NOMO-1 (cell line): ENCODE data around the gene NEK9.
"Not testable (repeated sequence)": the region's sequence is repeated elsewhere in the genome, so short reads cannot be mapped to it uniquely, and the experiment has no call there.

Experiments
- DNase-seq, 2 experiments: peaks; one replicate each; lab custom pipeline; 2025; ENCODE audit not compliant: unreplicated experiment in 2 of 2; lab: John Stamatoyannopoulos, UW

NEK9 gene

DNA sequence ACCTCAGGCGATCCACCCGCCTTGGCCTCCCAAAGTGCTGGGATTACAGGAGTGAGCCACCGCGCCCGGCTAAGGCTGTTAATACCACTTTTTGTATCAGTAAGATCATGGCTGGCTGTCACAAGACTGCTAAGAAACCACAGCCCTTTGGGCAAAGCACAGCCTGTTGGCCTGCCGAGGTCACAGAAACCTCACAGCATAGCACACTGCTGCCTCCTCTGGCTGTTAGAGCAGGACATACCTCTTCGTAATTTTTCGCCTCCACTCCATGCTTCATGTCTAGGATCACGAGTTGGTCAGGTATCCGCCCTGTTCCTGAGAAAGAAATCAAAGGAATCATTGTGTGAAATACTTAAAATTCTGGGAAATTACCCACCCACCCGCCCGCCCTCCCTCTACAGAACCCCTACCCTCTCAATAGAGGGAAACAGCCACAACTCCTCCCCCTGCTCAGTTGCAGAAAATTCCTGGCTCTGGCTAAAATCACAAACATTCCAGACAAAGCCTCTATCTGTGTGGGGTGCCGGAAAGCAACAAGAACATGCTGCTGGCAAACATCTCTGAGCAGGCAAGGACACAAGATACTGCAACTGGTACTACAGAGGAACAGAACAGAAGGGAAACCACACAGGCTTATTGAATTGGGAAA lies 20.7 kb upstream of the NEK9 start:
- no peak for DNase-seq

DNA sequence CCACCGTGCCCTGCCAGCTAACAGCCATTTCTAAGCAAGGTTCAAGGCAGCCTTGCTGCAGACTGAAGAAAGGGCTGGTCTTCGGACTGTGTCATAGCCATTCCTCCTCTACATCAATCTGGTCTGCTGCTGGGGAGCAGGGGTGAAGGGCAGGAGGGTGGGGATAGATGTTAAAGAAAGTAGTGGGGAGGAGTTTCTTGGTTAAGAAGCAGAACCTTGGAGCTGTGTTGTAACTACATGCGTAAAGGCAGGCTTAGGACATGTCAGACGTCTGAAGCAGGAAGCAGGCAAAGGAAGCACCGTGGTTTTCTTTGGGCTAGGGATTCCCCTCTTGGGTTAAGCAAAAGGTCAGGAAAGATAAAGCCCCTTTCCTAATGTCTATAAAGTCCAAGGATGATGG lies 18.1 kb upstream of the NEK9 start:
- DNase-seq, result peak; percentile 36 to 78

GRCh38 chr14:75143761-75144527 lies 17.1 kb upstream of the NEK9 start:
- DNase-seq, result no peak

- DNase-seq, result no peak
Measured at GRCh38 chr14:75142494-75142893, 15.6 kb upstream of the NEK9 start.

DNA sequence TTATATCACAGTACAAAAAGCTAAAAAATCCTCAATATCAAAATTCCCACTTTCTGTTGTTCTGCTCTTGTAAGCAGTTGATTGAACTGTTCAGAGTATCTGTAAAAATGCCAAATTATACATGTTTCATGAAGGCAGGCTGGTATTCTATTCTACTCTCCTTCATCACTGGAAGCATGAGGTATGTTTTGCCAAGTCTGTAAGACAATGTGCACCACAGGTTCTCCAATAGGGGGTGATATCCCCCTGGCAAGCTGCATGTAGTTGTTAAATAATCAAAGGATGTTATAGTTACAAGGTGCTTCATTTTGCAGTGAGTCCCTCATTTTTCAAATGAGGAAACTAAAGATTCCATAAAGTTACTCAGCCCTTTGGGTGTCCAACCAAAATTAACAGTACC lies 15.1 kb upstream of the NEK9 start:
- DNase-seq, result peak in 1 of 2 experiments; percentile 17

DNA sequence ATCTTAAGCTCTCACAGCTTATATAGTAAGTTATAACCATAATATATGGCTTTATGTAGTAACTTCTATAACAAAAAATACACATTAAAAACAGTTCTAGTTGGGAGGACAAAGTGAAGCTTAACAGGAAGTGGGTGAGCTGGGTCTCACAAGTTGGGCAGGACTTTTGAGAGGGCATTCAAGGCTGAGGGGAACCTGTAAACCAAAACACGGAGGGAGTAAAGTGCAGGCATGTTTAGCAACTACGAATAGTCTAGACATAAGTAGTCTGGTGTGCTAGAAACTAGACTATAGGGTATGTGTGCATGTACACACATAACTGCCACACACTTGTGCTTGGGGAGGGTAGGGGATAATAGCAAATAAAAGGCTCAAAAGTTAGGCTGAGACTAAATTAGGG lies 14.2 kb upstream of the NEK9 start:
- peak in 1 of 2 experiments; percentile 24 for DNase-seq

- no peak for DNase-seq
Measured at GRCh38 chr14:75140620-75141019, 13.8 kb upstream of the NEK9 start.

- DNase-seq, result no peak
Measured at GRCh38 chr14:75139185-75139584, 12.3 kb upstream of the NEK9 start.

DNA sequence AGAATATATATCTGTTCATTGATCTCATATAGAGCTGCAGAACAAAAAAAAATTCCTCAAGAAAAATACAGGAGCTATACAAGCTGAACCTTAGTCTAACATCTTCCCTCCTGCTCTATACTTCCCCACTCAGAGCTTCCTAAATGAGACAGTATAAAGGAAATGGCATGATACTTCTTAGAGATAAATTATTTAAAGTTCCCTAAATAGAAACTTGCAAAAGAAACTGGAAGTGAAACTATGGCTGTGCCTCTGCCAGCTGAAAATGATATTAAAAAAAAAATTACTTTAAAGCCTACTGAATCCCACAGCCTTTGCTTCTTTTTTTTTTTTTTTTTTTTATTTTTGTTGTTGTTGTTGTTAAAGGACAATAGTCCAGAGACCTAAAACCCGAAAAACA lies 11.6 kb upstream of the NEK9 start:
- peak; percentile 67 to 91 for DNase-seq

DNA sequence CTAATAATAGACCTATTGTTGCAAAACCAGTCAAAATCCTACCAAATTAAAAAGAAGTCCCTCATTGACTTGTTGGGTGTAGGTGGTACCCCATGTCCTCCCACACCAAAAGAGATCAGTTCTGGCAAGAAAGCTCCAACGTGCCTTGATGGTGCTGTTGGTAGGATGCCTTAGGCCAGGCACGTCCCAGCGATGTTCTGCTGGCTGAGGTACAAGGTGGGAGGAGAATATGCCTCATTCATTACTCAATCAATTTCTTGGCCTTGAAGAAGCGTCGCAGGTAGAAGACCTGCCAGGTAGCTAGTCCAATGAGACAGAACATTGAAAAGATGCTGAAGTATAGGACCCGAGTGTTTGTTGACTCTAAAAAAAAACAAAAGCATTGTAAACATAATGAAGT lies 7.8 kb upstream of the NEK9 start:
- DNase-seq, result no peak

- no peak for DNase-seq
Measured at GRCh38 chr14:75133597-75133996, 6.7 kb upstream of the NEK9 start.

- DNase-seq, result peak in 1 of 2 experiments; percentile 86
Measured at GRCh38 chr14:75132382-75133086, 5.7 kb upstream of the NEK9 start.

GRCh38 chr14:75128596-75128990 lies 1.7 kb upstream of the NEK9 start:
- DNase-seq, result peak in 1 of 2 experiments; percentile 13

- DNase-seq, result no peak
Measured at GRCh38 chr14:75127903-75128595, 1.2 kb upstream of the NEK9 start.

DNA sequence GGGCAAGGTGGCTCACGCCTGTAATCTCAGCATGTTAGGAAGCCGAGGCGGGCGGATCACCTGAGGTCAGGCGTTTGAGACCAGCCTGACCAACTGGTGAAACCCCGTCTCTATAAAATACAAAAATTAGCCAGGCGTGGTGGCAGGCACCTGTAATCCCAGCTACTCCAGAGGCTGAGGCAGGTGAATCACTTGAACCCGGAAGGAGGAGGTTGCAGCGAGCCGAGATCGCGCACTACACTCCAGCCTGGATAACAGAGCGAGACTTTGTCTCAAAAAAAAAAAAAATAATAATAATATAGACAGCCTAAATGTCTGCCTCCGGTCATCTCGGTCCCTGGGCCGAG lies 599 bp upstream of the NEK9 start:
- not testable (repeated sequence) for DNase-seq

DNA sequence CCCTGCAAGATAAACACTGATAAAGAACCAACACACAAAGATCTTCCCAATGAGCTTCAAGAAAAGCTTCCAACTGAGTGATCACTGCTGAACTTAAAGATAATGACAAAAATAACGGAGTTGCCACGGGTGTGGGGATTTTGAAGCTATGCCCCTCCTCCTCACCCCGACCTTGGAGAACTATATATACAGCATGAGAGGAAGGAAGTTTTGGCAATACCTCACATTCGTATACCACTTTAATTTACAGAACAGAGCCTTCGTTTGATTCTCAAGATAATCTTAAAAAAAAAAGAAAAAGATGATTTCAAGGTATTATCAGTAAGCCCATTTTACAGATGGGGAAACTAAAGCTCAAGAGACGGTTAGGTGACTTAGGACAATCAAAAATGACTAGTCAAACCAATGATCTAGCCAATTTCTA lies 715 bp downstream of the NEK9 start:
- peak; percentile 29 to 47 for DNase-seq

GRCh38 chr14:75125617-75126016 lies 1.2 kb downstream of the NEK9 start:
- DNase-seq, result peak; percentile 47 to 66

- peak; percentile 32 to 70 for DNase-seq
Measured at GRCh38 chr14:75123991-75124390, 2.9 kb downstream of the NEK9 start.

DNA sequence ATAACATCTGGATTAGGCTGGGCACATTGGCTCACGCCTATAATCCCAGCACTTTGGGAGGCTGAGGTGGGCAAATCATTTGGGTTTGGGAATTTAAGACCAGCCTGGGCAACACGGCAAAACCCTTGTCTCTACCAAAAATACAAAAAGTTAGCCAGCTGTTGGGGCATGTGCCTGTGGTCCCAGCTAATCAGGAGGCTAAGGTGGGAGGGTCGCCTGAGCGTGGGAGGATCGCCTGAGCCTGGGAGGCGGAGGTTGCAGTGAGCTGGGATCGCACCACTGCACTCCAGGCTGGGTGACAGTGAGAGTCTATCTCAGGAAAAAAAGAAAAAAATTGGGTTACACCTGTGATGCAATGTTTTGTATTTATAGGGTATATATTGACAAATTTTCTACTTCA lies 5.3 kb downstream of the NEK9 start:
- DNase-seq, result no peak

- peak; percentile 45 to 83 for DNase-seq
Measured at GRCh38 chr14:75120541-75121291, 6.1 kb downstream of the NEK9 start.
